H1 (cell line): Measurements from ENCODE around the gene USP17L10.
"Not testable (repeated sequence)": the region's sequence is repeated elsewhere in the genome, so short reads cannot be mapped to it uniquely, and the experiment has no call there.

Experiments
- BRCA1 ChIP-seq: IDR thresholded peaks from 2 replicates; pipeline ENCODE4 v1.6.1; 2012; ENCODE audit warnings: low read depth, low read length, improper control_type of control experiment
- CHD2 ChIP-seq: IDR thresholded peaks from 2 replicates; pipeline ENCODE4 v1.6.1; 2012; ENCODE audit warnings: low read length, improper control_type of control experiment
- CTCF ChIP-seq, 3 experiments: IDR thresholded peaks; 1 replicate in 2 of 3; 2 replicates in 1 of 3; pipeline versions ENCODE4 v1.5.1 to v1.6.1; 2011; ENCODE audit warnings: low read length in 3 of 3, mild to moderate bottlenecking in 3 of 3, inconsistent platforms in 2 of 3, low read depth in 1 of 3, moderate library complexity in 1 of 3; ENCODE audit not compliant: insufficient read depth in 1 of 3; ENCODE audit errors: control extremely low read depth in 1 of 3
- EZH2 ChIP-seq: fragments of 200-600 bp; sonication (generic); IDR thresholded peaks from 2 replicates; pipeline ENCODE4 v1.7.1; 2012; ENCODE audit warnings: low read depth, mild to moderate bottlenecking, moderate library complexity, low read length, inconsistent platforms; ENCODE audit not compliant: severe bottlenecking
- JUN ChIP-seq: IDR thresholded peaks from 2 replicates; pipeline ENCODE4 v1.6.1; 2011; ENCODE audit warnings: low read depth, mild to moderate bottlenecking, improper control_type of control experiment, low read length
- NANOG ChIP-seq: IDR thresholded peaks from 2 replicates; pipeline ENCODE4 v1.6.1; 2011; ENCODE audit warnings: low read length, low read depth, mild to moderate bottlenecking, inconsistent platforms; ENCODE audit not compliant: insufficient read depth, poor library complexity, severe bottlenecking
- POLR2A ChIP-seq, 2 experiments: IDR thresholded peaks; 1 replicate in 1 of 2; 2 replicates in 1 of 2; pipeline ENCODE4 v1.6.1; 2011; ENCODE audit warnings: low read depth in 2 of 2, low read length in 2 of 2, mild to moderate bottlenecking in 2 of 2; ENCODE audit errors: control extremely low read depth in 1 of 2

- not testable (repeated sequence) for TF ChIP-seq EZH2; JUN; CTCF (IDR thresholded peaks at IDR 0.05; ENCODE audit: control extremely low read depth in 1 of 3, insufficient read depth in 1 of 3, low read depth in 1 of 3, low read length in 3 of 3); BRCA1; NANOG; POLR2A (IDR thresholded peaks at IDR 0.05; ENCODE audit: control extremely low read depth in 1 of 2, low read depth in 2 of 2, low read length in 2 of 2); CHD2
Measured at GRCh38 chr4:9224596-9224995, 14.1 kb downstream of the USP17L10 start, which contains the start of gene USP17L13.
